ENCODE results near the gene A2ML1. TPM values are rescaled to one million over a fixed set of nuclear protein-coding genes. Genes with fewer than 3 reads are reported as not detected.
"Not testable (repeated sequence)": the region's sequence is repeated elsewhere in the genome, so short reads cannot be mapped to it uniquely, and the experiment has no call there.

The A2ML1 gene
- total RNA-seq, 4 donors from 2014 or later: not detected

DNA sequence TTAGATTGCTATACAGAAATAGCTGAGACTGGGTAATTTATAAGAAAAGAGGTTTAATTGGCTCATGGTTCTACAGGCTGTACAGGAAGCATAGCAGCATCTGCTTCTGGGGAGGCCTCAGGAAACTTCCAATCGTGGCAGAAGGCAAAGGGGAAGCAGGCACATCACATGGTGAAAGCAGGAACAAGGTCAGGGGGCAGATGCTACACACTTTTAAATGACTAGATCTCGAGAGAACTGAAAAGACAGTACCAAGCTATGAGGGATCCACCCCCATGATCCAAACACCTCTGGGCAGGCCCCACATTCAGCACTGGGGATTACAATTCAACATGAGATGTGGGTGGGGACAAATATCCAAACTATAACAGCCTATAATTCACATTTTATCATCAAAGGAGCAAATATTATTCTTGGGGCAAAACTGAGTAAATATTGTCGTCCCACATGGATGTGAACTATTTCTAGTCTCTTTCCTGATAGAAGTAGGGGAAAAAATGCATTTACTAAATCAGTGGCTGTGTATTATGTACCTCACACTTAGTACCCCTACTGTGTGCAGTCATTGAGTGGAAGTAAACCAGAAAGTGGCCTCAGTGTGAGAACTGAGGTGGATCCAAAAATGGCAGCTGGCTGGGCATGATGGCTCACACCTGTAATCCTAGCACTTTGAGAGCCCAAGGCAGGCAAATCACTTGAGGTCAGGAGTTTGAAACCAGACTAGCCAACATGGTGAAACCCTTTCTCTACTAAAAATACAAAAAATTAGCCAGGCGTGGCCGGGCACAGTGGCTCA is 25.4 kb upstream of the A2ML1 start:
- 67 to 70% methylated on average over 2 to 5 of the region's 5 CpGs for WGBS, 2 donors (ENCODE audit: low coverage in 1 of 2)
- intact Hi-C loops (cut with DNase I; ENCODE audit: low total_unique reads) (no loop called here), in situ Hi-C loops (cut with MboI; ENCODE audit: low pct_ligation_motif_present in 1 of 4, low pct_unique_long_range_greater_than_20kb in 1 of 4, low sequenced_read_pairs in 3 of 4) (no loop called here)
- Histone ChIP-seq H3K9me3 (no peaks in the 10 kb centered on the region), H3K4me1 (no peaks in the 10 kb centered on the region), H3K36me3 (no peaks in the 10 kb centered on the region), H3K27ac (no peak overlapping the region), H3K4me3 (no peak overlapping the region), H3K27me3 (no peaks in the 10 kb centered on the region)
- TF ChIP-seq POLR2A (IDR thresholded peaks at IDR 0.05): no peak
- no peak for TF ChIP-seq EP300 (IDR thresholded peaks at IDR 0.05; ENCODE audit: low read depth)
- TF ChIP-seq POLR2AphosphoS5 (IDR thresholded peaks at IDR 0.05): no peak
- TF ChIP-seq, protein P1, sequence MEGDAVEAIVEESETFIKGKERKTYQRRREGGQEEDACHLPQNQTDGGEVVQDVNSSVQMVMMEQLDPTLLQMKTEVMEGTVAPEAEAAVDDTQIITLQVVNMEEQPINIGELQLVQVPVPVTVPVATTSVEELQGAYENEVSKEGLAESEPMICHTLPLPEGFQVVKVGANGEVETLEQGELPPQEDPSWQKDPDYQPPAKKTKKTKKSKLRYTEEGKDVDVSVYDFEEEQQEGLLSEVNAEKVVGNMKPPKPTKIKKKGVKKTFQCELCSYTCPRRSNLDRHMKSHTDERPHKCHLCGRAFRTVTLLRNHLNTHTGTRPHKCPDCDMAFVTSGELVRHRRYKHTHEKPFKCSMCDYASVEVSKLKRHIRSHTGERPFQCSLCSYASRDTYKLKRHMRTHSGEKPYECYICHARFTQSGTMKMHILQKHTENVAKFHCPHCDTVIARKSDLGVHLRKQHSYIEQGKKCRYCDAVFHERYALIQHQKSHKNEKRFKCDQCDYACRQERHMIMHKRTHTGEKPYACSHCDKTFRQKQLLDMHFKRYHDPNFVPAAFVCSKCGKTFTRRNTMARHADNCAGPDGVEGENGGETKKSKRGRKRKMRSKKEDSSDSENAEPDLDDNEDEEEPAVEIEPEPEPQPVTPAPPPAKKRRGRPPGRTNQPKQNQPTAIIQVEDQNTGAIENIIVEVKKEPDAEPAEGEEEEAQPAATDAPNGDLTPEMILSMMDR (IDR thresholded peaks at IDR 0.05): no peak
- DNase-seq: no peak

DNA sequence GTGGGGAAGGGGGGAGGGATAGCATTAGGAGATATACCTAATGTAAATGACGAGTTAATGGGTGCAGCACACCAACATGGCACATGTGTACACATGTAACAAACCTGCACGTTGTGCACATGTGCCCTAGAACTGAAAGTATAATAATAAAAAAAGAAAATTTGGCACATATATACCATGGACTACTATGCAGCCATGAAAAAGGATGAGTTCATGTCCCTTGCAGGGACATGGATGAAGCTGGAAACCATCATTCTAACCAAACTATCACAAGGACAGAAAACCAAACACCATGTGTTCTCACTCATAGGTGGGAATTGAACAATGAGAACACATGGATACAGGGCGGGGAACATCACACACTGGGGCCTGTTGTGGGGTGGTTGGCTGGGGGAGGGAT is 21.2 kb upstream of the A2ML1 start:
- H3K4me3 ChIP-seq; H3K9me3 ChIP-seq; intact Hi-C loops (cut with DNase I; ENCODE audit: low total_unique reads); H3K4me1 ChIP-seq; H3K27me3 ChIP-seq; H3K27ac ChIP-seq; DNase-seq; H3K36me3 ChIP-seq; in situ Hi-C loops (cut with MboI; ENCODE audit: low pct_ligation_motif_present in 1 of 4, low pct_unique_long_range_greater_than_20kb in 1 of 4, low sequenced_read_pairs in 3 of 4): not testable (repeated sequence)
- WGBS, 2 donors (ENCODE audit: low coverage in 1 of 2): 69 to 87% methylated on average over 2 to 3 of the region's 3 CpGs

DNA sequence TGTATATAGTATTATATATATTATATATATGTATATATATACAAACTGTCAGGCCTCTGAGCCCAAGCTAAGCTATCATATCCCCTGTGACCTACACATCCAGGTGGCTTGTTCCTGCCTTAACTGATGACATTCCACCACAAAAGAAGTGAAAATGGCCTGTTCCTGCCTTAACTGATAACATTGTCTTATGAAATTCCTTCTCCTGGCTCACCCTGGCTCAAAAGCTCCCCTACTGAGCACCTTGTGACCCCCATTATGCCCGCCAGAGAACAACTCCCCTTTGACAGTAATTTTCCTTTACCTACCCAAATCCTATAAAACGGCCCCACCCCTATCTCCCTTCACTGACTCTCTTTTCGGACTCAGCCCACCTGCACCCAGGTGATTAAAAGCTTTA is 17.6 kb upstream of the A2ML1 start:
- 52 to 90% methylated on average over 2 to 3 of the region's 3 CpGs for WGBS, 2 donors (ENCODE audit: low coverage in 1 of 2)
- H3K36me3 ChIP-seq; H3K27me3 ChIP-seq; H3K9me3 ChIP-seq; DNase-seq; H3K27ac ChIP-seq; intact Hi-C loops (cut with DNase I; ENCODE audit: low total_unique reads); in situ Hi-C loops (cut with MboI; ENCODE audit: low pct_ligation_motif_present in 1 of 4, low pct_unique_long_range_greater_than_20kb in 1 of 4, low sequenced_read_pairs in 3 of 4); H3K4me3 ChIP-seq; H3K4me1 ChIP-seq: not testable (repeated sequence)

DNA sequence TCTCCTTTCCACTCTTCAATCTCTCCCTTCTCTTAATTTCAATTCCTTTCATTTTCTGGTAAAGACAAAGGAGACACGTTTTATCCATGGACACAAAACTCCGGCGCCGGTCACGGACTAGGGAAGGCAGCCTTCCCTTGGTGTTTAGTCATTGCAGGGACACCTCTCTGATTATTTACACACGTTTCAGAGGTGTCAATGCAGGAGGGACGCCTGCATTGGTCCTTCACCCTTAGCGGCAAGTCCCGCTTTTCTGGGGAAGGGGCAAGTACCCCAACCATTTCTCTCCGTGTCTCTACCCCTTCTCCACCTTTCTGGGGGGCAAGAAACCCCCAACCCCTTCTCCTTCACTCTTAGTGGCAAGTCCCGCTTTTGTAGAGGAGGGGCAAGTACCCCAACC is 16.9 kb upstream of the A2ML1 start:
- H3K4me3 ChIP-seq; H3K27me3 ChIP-seq; H3K9me3 ChIP-seq; H3K4me1 ChIP-seq; intact Hi-C loops (cut with DNase I; ENCODE audit: low total_unique reads); H3K27ac ChIP-seq; in situ Hi-C loops (cut with MboI; ENCODE audit: low pct_ligation_motif_present in 1 of 4, low pct_unique_long_range_greater_than_20kb in 1 of 4, low sequenced_read_pairs in 3 of 4); DNase-seq; H3K36me3 ChIP-seq: not testable (repeated sequence)
- 82 to 85% methylated on average over 9 to 11 of the region's 11 CpGs for WGBS, 2 donors (ENCODE audit: low coverage in 1 of 2)

DNA sequence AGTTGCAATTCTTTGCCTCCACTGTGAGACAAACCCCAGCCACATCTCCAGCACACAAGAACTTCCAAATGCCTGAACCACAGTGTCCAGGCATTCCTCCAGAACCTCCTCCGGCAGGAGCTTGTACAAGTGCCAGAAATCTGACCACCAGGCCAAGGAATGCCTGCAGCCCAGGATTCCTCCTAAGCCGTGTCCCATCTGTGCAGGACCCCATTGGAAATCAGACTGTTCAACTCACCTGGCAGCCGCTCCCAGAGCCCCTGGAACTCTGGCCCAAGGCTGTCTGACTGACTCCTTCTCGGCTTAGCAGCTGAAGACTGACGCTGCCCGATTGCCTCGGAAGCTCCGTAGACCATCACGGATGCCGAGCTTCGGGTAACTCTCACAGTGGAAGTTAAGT is 15.3 kb upstream of the A2ML1 start:
- WGBS, 2 donors (ENCODE audit: low coverage in 1 of 2): 94 to 100% methylated on average over 2 to 11 of the region's 11 CpGs
- H3K9me3 ChIP-seq; DNase-seq; intact Hi-C loops (cut with DNase I; ENCODE audit: low total_unique reads); H3K36me3 ChIP-seq; H3K4me1 ChIP-seq; H3K4me3 ChIP-seq; H3K27me3 ChIP-seq; in situ Hi-C loops (cut with MboI; ENCODE audit: low pct_ligation_motif_present in 1 of 4, low pct_unique_long_range_greater_than_20kb in 1 of 4, low sequenced_read_pairs in 3 of 4); H3K27ac ChIP-seq: not testable (repeated sequence)

DNA sequence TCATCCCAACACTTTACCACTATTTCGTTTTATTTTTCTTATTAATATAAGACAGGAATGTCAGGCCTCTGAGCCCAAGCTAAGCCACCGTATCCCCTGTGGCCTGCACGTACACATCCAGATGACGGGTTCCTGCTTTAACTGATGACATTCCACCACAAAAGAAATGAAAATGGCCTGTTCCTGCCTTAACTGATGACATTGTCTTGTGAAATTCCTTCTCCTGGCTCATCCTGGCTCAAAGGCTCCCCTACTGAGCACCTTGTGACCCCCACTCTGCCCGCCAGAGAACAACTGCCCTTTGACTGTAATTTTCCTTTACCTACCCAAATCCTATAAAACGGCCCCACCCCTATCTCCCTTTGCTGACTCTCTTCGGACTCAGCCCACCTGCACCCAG is 12.3 kb upstream of the A2ML1 start:
- DNase-seq; intact Hi-C loops (cut with DNase I; ENCODE audit: low total_unique reads); H3K4me3 ChIP-seq; H3K36me3 ChIP-seq; H3K4me1 ChIP-seq; H3K27me3 ChIP-seq; H3K27ac ChIP-seq; H3K9me3 ChIP-seq; in situ Hi-C loops (cut with MboI; ENCODE audit: low pct_ligation_motif_present in 1 of 4, low pct_unique_long_range_greater_than_20kb in 1 of 4, low sequenced_read_pairs in 3 of 4): not testable (repeated sequence)
- WGBS, 2 donors (ENCODE audit: low coverage in 1 of 2): 74 to 79% methylated on average over 7 of the region's 7 CpGs
